Measurements from ENCODE around the gene AAMP.
A peak's percentile ranks its signal among the peaks of the same experiment; 100 is the strongest.

The AAMP gene

DNA sequence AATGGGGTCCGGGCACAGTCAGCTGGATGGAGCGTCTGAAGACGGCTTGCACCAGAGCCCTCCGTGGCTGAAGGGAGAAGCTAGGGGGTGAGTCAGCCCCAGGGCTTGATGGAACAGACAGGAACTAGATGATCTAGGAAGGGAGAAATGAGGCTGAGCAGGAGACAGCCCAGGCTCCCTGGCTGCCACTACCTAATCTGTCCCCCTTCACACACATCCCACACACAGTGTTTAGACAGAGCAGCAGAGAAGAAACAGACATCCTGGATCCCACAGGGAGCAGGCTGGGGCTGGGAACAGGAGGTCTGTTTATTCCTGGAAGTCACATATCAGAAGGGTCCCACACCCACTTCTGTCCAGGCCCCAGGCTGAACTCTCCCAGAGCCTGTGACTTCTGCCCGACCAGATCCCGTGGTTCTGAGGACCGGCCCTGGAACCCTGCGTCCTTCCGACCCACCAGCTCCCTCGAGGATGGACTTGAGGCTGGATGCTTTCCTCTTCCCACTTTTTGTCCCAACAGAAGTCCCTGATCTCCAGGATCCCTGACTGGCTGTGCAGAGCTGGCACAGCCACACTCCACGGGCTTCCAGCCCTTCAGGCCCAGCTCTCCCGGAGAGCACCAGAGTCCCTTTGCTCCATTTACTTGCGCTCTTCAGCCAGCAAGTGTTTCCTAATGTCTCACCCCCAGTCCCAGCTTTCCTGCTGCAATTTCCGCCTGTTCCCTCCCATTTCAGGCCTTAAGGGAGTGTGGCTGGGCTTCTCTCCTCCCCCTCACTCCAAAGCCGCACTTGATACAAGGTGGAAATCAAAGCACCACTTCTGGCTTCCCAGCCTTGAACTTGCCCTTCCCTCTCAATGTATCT, 10.6 kb downstream of the AAMP start:
- DNase-seq (ENCODE audit: low read depth) = no peak

- DNase-seq (ENCODE audit: low read depth) = peak; percentile 45
Measured at GRCh38 chr2:218257390-218257981, 12.5 kb downstream of the AAMP start.

DNA sequence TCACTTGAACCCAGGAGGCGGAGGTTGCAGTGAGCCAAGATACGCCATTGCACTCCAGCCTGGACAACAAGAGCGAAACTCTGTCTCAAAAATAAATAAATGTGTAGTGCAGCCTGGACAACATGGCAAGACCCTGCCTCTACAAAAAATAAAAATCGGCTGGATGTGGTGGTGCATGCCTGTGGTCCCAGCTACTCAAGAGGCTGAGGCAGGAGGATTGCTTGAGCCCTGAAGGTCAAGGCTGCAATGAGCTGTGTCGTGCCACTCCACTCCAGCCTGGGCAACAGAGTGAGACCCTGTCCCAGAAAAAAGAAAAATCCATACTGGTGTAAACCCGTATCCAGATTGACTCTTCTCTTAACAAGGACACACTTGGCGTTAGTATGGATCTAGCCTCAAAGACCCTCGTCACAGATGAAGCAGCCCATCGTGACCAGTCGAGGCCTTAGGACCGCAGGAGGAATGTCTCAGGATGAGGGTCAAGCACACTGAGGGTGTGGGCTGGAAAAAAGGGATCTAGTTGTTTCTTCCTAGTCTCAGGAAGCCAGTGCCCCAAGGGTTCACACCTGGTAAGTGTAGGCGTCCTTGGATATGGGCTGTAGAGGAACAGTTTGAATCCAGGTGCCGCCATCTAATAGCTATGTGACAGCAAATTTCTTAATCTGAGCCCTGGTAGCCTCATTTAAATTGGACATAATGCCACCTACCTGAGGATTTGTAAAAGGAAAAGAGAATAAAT, 13.2 kb downstream of the AAMP start:
- DNase-seq (ENCODE audit: low read depth) = no peak

GRCh38 chr2:218255446-218255845, 14.5 kb downstream of the AAMP start:
- no peak for DNase-seq (ENCODE audit: low read depth)

GRCh38 chr2:218253232-218253625, 16.7 kb downstream of the AAMP start:
- DNase-seq (ENCODE audit: low read depth) = no peak

- DNase-seq (ENCODE audit: low read depth) = no peak
Measured at GRCh38 chr2:218252509-218253231, 17.3 kb downstream of the AAMP start.

GRCh38 chr2:218249691-218250090, 20.2 kb downstream of the AAMP start:
- DNase-seq (ENCODE audit: low read depth) = no peak

- no peak for DNase-seq (ENCODE audit: low read depth)
Measured at GRCh38 chr2:218245214-218245613, 24.7 kb downstream of the AAMP start.

DNA sequence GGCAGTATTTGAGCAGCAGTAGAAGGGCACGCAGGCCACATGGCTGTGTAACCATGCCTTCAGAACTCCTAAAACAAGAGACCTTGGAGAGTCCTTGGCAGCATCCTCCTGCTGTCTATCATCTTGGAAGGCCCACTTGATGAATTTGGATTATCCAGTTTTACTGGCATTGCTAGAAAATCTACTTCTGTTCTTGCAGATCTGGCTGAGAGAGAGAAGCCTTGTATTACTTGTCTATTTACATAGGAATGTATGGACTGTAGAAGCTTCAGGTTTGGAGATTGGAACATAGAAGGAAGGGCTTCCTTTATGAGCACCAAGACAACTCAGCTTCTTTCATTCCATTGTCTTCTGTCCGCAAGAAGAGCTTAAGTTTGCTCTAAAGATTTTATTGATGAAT, 25.3 kb downstream of the AAMP start:
- DNase-seq (ENCODE audit: low read depth) = no peak

DNA sequence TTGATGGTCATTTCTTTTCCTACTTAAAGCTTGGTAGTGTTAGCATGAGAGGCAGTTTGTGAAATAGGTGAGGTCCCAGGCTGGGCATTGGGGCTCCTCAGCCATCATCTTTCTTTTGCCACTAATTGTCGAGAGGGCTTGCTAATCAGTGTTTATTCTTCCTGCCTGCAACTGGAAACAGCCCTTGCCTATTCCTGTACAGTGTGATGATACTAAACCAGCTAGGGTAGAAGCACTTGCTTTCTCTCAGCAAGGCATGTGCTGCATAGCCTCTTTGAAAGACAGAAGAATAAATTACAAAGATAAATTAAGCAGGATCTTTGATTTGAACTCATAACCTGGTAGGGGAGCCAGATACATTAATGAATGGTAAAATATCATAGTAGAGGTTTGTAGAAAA, 25.7 kb downstream of the AAMP start:
- no peak for DNase-seq (ENCODE audit: low read depth)

DNA sequence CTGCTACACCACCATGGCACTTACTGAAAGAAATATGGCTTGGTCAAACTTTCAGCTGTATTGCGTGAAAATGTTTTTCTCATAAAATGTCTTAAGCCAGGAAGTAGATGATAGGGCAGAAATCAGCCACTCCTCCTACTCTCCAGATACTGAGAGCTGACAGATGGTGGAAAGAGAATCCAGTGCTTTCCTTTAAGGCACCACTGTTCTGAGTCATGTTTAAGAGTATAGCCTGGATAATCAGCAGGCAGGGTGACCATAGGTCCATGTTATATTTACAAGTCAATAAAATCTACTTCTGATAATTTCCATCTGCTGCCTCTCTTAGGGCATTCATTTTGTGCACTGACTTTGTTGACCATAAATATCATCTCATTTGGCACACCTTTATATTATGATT, 31.1 kb downstream of the AAMP start:
- DNase-seq (ENCODE audit: low read depth) = no peak

- DNase-seq (ENCODE audit: low read depth) = no peak
Measured at GRCh38 chr2:218236829-218237228, 33.1 kb downstream of the AAMP start.

DNA sequence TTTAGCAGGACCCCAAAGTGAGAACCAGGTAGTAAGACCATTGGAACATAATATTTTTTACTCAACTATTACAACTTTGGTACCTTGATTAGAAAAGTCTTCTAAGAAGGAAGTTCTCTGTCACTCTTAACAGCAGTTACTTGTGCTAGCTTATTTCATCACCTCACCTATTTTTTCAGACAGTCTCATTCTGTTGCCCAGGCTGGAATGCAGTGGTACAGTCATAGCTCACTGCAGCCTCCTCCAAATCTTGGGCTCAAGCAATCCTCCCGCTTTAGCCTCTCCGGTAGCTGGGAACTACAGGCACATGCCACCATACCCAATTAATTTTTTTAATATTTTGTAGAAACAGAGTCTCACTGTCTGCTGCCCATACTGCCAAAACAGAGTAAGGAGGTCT, 34.9 kb downstream of the AAMP start:
- no peak for DNase-seq (ENCODE audit: low read depth)

- no peak for DNase-seq (ENCODE audit: low read depth)
Measured at GRCh38 chr2:218234521-218234920, 35.4 kb downstream of the AAMP start.

DNA sequence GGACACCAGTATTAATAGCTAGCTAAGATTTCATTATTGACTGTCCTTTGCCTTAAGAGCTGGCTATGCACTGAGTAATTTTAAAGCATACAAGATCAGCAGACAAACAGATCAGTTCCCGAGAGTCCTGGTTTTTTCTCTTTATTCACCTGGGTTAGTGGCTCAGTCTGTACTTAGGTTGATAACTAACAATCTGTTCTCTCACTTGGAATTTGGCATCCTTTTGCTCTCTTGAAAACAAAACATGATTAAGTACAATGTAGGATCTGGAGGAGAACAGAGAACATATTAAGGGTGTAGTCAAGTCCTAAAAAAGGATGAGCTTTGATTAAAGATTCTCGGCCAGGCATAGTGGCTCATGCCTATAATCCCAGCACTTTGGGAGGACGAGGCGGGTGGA, 36.4 kb downstream of the AAMP start:
- no peak for DNase-seq (ENCODE audit: low read depth)

- no peak for DNase-seq (ENCODE audit: low read depth)
Measured at GRCh38 chr2:218230882-218231281, 39.1 kb downstream of the AAMP start.

GRCh38 chr2:218229851-218230250, 40.1 kb downstream of the AAMP start:
- no peak for DNase-seq (ENCODE audit: low read depth)

DNA sequence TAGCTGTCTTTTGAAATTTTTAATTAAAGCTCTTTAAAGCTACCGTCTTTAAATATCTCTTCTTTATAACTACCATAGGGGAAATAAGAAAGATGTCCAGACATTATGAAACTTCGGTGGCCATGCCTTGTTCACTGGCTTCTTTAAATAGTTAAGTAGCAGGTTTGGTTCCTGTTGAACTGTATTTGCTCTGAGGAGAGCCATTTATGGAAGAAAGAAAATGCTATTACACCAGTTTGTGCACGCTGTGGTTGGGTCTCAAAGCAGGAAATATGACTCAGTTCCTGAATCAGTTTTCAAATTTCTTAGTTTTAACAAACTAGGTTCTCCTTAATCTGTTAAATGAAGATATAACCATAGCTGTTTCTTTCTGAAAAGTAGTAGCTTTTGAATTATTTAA, 40.7 kb downstream of the AAMP start:
- no peak for DNase-seq (ENCODE audit: low read depth)

DNA sequence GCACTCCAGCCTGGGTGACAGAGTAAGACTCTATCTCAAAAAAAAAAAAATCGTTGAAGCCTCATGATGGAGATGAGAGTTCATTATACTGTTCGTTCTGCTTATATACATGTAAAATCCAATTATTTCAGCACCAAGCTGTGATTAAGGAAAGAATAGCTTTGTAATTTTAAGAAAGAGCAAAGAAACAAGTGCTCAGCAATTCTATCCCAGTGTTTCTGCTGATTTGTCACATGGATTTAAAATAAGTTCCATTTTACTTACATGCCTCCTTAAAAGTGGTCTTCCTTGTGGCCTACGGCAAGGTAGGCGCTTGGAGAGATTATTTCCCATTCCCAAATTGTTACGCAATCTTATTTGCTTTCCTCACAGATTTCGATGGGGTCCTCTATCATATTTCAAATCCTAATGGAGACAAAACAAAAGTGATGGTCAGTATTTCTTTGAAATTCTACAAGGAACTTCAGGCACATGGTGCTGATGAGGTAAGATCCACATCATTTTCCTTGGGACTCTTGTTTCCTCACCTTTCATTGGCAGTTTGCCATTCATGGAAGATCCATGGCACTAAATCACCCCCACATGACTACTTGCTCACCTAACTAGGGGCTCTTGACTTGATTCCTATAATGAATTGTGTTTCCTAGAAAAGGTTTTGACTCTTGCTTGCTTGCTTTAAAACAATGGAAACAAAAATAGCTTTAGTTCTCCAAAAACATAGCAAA, 41.4 kb downstream of the AAMP start:
- no peak for DNase-seq (ENCODE audit: low read depth)

DNA sequence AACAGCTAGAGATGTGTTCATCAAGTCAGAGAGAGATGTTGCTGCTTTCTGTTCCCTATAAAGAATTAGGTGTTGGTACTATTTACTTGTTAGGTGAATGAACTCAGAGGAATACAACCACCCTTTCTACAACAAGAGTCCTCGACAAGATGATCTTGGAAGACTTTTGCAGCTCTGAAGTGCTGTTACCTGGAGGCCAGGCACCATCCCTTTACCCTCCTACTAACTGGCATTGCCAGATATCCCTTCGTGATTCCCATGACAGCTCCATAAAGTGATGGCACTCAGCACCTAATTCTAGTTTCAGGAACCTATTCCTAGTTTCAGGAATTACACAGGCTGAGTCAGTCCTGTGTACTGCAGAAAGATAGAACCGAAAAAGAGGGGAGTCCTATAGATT, 43.0 kb downstream of the AAMP start:
- DNase-seq (ENCODE audit: low read depth) = no peak

GRCh38 chr2:218224186-218224585, 45.8 kb downstream of the AAMP start:
- no peak for DNase-seq (ENCODE audit: low read depth)

DNA sequence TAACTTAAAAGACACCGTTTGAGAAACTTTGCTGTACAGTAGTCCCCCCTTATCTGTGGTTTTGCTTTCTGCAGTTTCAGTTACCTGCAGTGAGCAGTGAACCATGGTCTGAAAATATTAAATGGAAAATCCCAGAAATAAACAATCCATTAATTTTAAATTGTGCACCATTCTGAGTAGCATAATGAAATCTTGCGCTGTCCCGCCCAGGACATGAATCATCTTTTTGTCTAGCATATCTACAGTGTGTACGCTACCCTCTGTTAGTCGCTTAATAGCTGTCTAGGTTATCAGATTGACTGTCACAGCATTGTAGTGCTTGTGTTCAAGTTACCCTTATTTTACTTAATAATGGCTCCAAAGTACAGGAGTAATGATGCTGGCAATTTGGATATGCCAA, 46.9 kb downstream of the AAMP start:
- DNase-seq (ENCODE audit: low read depth) = no peak

All from stimulated activated CD8-positive, alpha-beta memory T cell treated with anti-CD3 and anti-CD28 coated beads, Interleukin-15, amount 100 ng/mL, for 1 hour (primary cell).